SK-N-MC (cell line): Measurements from ENCODE around the gene DLL1.

Experiments used
- EZH2 ChIP-seq: fragments of 200-600 bp; sonication (generic); IDR thresholded peaks from one replicate; pipeline ENCODE4 v1.6.1; 2017; ENCODE audit warnings: antibody characterized with exemption
- POLR2AphosphoS5 ChIP-seq: IDR thresholded peaks from 2 replicates; pipeline ENCODE4 v1.6.1; 2012; ENCODE audit warnings: mild to moderate bottlenecking, low read depth, low read length, borderline replicate concordance

DNA sequence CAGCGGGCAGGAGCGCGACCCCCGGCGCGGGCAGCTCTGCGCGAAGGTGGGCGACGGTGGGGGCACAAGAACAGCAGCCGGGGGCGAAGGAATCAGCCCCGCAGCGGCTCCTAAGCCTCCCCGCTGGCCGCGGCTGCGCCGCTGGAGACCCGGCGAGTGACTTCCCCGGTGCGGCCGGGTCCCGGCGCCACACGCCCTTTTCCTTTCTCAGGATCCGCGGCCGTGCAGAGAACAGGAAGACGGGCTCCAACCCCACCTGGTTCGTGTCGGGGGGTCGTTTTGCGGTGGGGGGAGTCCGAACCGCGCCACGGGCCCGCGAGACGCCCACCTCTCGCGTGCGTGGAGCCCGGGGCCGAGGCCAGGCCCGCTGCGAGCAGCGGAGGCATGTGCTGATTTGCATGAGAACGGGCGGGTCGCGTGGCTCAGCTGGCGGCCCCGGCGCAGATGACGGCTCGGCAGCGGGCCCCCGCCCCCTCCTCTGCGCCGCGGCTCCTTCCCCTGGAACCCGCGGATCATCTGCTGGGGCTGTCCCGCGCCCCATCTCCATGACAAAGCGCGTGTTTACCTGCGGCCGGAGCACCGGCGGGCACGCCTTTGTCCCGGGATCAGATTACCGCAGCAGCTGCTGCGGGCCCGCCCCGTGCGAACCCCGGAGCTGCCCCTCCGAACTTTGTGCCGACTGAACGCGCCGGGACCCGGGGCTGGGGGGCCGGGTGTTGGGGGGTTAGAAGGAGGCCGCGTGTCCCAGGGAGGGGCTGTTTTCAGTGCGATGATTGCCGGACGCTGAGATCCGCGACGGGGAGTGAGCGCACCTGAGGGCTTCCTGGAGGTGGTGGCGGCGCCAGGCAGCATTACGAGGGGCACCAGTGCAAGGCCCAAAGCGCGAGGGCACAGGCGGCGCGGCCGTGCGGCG, 4.9 kb upstream of the DLL1 start:
- TF ChIP-seq EZH2 (no peak), POLR2AphosphoS5 (no peak)
